T47D (cell line): ENCODE data around the gene ALDH16A1.

Experiments
- DNase-seq, 2 experiments: peaks; one replicate each; pipeline versions ENCODE4 v3.0.0 to v3.0.0-alpha.2; 2011 to 2012; ENCODE audit warnings: low read depth in 1 of 2, low spot score in 1 of 2
- JUND ChIP-seq: IDR thresholded peaks from 2 replicates; pipeline ENCODE4 v1.6.1; 2012; ENCODE audit warnings: low read depth
- in situ Hi-C: cut with HindIII; loops from 2 replicates; pipeline ENCODE4 v1.10.0; 2016; ENCODE audit warnings: low sequenced_read_pairs, low pct_unique_long_range_greater_than_20kb

ALDH16A1 gene

GRCh38 chr19:49475995-49476880 is 23.2 kb downstream of the ALDH16A1 start:
- in situ Hi-C loops, result no loop called here
- no peak for TF ChIP-seq JUND
- DNase-seq, result peak; percentile 38 to 60

- TF ChIP-seq JUND, result no peak
- DNase-seq, result no peak
- in situ Hi-C loops, result no loop called here
These were observed 27.1 kb downstream of the ALDH16A1 start for GRCh38 chr19:49479975-49480628.

GRCh38 chr19:49481020-49481683 is 28.1 kb downstream of the ALDH16A1 start:
- no peak for DNase-seq
- TF ChIP-seq JUND, result no peak
- in situ Hi-C loops, result no loop called here

GRCh38 chr19:49486232-49486631 is 33.2 kb downstream of the ALDH16A1 start:
- no peak for TF ChIP-seq JUND
- in situ Hi-C loops, result no loop called here
- DNase-seq, result no peak

- no peak for DNase-seq
- in situ Hi-C loops, result no loop called here
These were observed 33.8 kb downstream of the ALDH16A1 start for GRCh38 chr19:49486710-49487276.

GRCh38 chr19:49487277-49488045 is 34.4 kb downstream of the ALDH16A1 start, which contains the start of gene RPL13A:
RPL13A (plus strand) TSS chr19:49487608; CDS start chr19:49487630, 22 bp downstream.
- in situ Hi-C loops, result no loop called here
- peak; percentile 83 to 99 for DNase-seq
- no peak; the same call in 1 of the 2 replicates for TF ChIP-seq JUND

More at GRCh38 chr19:49486710-49487276, 33.8 kb downstream of the ALDH16A1 start:
- TF ChIP-seq JUND, result no peak

GRCh38 chr19:49488046-49488862 is 35.2 kb downstream of the ALDH16A1 start:
- DNase-seq, result no peak
- in situ Hi-C loops, result no loop called here
- no peak for TF ChIP-seq JUND

- no peak for DNase-seq
- in situ Hi-C loops, result no loop called here
- TF ChIP-seq JUND, result no peak
These were observed 36.0 kb downstream of the ALDH16A1 start for GRCh38 chr19:49488863-49489537.

GRCh38 chr19:49489601-49490167 is 36.7 kb downstream of the ALDH16A1 start:
- no peak for DNase-seq
- no peak for TF ChIP-seq JUND
- in situ Hi-C loops, result no loop called here

GRCh38 chr19:49490287-49491029 is 37.4 kb downstream of the ALDH16A1 start:
- in situ Hi-C loops, result no loop called here
- DNase-seq, result no peak

More at GRCh38 chr19:49490287-49491029, 37.4 kb downstream of the ALDH16A1 start:
- no peak for TF ChIP-seq JUND
